DND-41 (cell line): ENCODE data around the gene SDCBP2.

Source experiments
- ATAC-seq: fragments of 200-7000 bp; cut with Tn5 transposase; 3 replicates; pipeline ENCODE4 v1.9.1; 2021; ENCODE audit warnings: low read depth; ENCODE audit not compliant: insufficient read depth
- DNase-seq: peaks from one replicate; pipeline ENCODE4 v3.0.0-alpha.2; 2020
- H2AFZ ChIP-seq: 2 replicates; pipeline ENCODE4 v1.6.0; 2012; ENCODE audit warnings: low read depth, low read length
- H3K27ac ChIP-seq: 2 replicates; pipeline ENCODE4 v1.5.1; 2012; ENCODE audit warnings: low read length, inconsistent platforms
- H3K27me3 ChIP-seq: fragments of 200-600 bp; sonication (generic); 2 replicates; pipeline ENCODE4 v1.6.0; 2012; ENCODE audit warnings: low read length, mild to moderate bottlenecking, inconsistent platforms; ENCODE audit not compliant: insufficient read depth, poor library complexity
- H3K36me3 ChIP-seq: 2 replicates; pipeline ENCODE4 v1.5.1; 2012; ENCODE audit warnings: low read length, inconsistent platforms; ENCODE audit not compliant: insufficient read depth
- H3K4me1 ChIP-seq: 2 replicates; pipeline ENCODE4 v1.5.1; 2012; ENCODE audit warnings: mild to moderate bottlenecking, low read length; ENCODE audit not compliant: insufficient read depth
- H3K4me2 ChIP-seq: 2 replicates; pipeline ENCODE4 v1.6.0; 2012; ENCODE audit warnings: mild to moderate bottlenecking, moderate library complexity, low read length, inconsistent platforms; ENCODE audit not compliant: insufficient read depth
- H3K4me3 ChIP-seq, 2 experiments: fragments of 200-600 bp in 1 of 2; shearing (Covaris generic) in 1 of 2; 2 replicates each; pipeline ENCODE4 v1.5.1; 2012 to 2016; ENCODE audit warnings: inconsistent platforms in 2 of 2, low read length in 2 of 2, mild to moderate bottlenecking in 2 of 2, low read depth in 1 of 2, moderate library complexity in 1 of 2
- H3K79me2 ChIP-seq: 2 replicates; pipeline ENCODE4 v1.6.0; 2012; ENCODE audit warnings: low read length, inconsistent platforms; ENCODE audit not compliant: insufficient read depth
- H3K9ac ChIP-seq: 2 replicates; pipeline ENCODE4 v1.6.0; 2012; ENCODE audit warnings: low read depth, mild to moderate bottlenecking, inconsistent platforms, low read length, moderate library complexity
- H3K9me3 ChIP-seq: 2 replicates; pipeline ENCODE4 v1.5.1; 2012; ENCODE audit warnings: low read length, moderate library complexity, mild to moderate bottlenecking, inconsistent platforms; ENCODE audit not compliant: insufficient read depth, severe bottlenecking
- H4K20me1 ChIP-seq: 2 replicates; pipeline ENCODE4 v1.6.0; 2012; ENCODE audit warnings: low read length; ENCODE audit not compliant: insufficient read depth
- EZH2 ChIP-seq: IDR thresholded peaks from 3 replicates; pipeline ENCODE4 v1.6.1; 2012; ENCODE audit warnings: borderline replicate concordance, low read depth, mild to moderate bottlenecking, moderate library complexity, low read length, inconsistent platforms; ENCODE audit not compliant: severe bottlenecking
- TF ChIP-seq, protein P1 (sequence below): IDR thresholded peaks from 2 replicates; pipeline ENCODE4 v1.5.1; 2012; ENCODE audit warnings: borderline replicate concordance, low read length, moderate library complexity, mild to moderate bottlenecking; ENCODE audit not compliant: poor library complexity, severe bottlenecking; ENCODE audit errors: extremely low read depth

Gene SDCBP2

DNA sequence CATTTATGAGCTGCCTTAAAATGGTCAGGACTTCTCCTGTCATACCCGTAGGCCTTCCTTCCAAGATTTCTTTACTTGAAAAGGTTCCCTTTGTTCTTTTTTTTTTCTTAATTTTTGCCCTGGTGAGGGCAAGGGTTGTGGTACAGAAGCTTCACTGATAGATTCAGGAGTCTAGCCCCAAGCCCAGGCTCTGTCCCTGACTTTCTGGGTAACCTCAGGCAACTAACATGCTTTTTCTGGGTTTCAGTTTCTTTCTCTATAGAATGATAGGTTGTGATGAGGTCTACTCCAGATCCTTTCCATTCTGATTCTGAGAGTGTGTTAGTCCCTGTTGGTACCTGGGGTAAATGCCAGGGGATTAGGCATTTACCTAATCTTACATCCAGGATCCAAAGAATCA is 41.6 kb downstream of the SDCBP2 start:
- DNase-seq (no peak), ATAC-seq (peak; percentile 34; the same call in 1 of the 3 replicates)
- H3K4me1 ChIP-seq: peaks cover 9% of the 10 kb centered on the region; the same call in 1 of the 2 replicates
- H3K27me3 ChIP-seq: peaks cover 30% of the 10 kb centered on the region
- H4K20me1 ChIP-seq: no peaks in the 10 kb centered on the region; the same call in 1 of the 2 replicates
- H3K4me2 ChIP-seq: no peak overlapping the region
- H3K36me3 ChIP-seq: no peaks in the 10 kb centered on the region
- TF ChIP-seq, protein P1, sequence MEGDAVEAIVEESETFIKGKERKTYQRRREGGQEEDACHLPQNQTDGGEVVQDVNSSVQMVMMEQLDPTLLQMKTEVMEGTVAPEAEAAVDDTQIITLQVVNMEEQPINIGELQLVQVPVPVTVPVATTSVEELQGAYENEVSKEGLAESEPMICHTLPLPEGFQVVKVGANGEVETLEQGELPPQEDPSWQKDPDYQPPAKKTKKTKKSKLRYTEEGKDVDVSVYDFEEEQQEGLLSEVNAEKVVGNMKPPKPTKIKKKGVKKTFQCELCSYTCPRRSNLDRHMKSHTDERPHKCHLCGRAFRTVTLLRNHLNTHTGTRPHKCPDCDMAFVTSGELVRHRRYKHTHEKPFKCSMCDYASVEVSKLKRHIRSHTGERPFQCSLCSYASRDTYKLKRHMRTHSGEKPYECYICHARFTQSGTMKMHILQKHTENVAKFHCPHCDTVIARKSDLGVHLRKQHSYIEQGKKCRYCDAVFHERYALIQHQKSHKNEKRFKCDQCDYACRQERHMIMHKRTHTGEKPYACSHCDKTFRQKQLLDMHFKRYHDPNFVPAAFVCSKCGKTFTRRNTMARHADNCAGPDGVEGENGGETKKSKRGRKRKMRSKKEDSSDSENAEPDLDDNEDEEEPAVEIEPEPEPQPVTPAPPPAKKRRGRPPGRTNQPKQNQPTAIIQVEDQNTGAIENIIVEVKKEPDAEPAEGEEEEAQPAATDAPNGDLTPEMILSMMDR: no peak
- no peak for TF ChIP-seq EZH2
- H3K9ac ChIP-seq: no peak overlapping the region
- H3K4me3 ChIP-seq: no peak overlapping the region
- no peaks in the 10 kb centered on the region for H3K79me2 ChIP-seq
- no peaks in the 10 kb centered on the region for H3K9me3 ChIP-seq
- no peak overlapping the region for H3K27ac ChIP-seq
- no peak overlapping the region for H2AFZ ChIP-seq

GRCh38 chr20:1286267-1287024 is 42.5 kb downstream of the SDCBP2 start:
- no peaks in the 10 kb centered on the region; the same call in 1 of the 2 replicates for H4K20me1 ChIP-seq
- no peak overlapping the region for H2AFZ ChIP-seq
- H3K4me1 ChIP-seq: peaks cover 9% of the 10 kb centered on the region; the same call in 1 of the 2 replicates
- H3K4me3 ChIP-seq: no peak overlapping the region
- no peak for TF ChIP-seq EZH2
- TF ChIP-seq, protein P1: no peak
- H3K36me3 ChIP-seq: no peaks in the 10 kb centered on the region
- peaks cover 30% of the 10 kb centered on the region for H3K27me3 ChIP-seq
- no peak overlapping the region for H3K4me2 ChIP-seq
- no peaks in the 10 kb centered on the region for H3K9me3 ChIP-seq
- H3K79me2 ChIP-seq: no peaks in the 10 kb centered on the region
- peak; percentile 78 for ATAC-seq
- H3K9ac ChIP-seq: no peak overlapping the region
- H3K27ac ChIP-seq: no peak overlapping the region
- DNase-seq: peak; percentile 55

DNA sequence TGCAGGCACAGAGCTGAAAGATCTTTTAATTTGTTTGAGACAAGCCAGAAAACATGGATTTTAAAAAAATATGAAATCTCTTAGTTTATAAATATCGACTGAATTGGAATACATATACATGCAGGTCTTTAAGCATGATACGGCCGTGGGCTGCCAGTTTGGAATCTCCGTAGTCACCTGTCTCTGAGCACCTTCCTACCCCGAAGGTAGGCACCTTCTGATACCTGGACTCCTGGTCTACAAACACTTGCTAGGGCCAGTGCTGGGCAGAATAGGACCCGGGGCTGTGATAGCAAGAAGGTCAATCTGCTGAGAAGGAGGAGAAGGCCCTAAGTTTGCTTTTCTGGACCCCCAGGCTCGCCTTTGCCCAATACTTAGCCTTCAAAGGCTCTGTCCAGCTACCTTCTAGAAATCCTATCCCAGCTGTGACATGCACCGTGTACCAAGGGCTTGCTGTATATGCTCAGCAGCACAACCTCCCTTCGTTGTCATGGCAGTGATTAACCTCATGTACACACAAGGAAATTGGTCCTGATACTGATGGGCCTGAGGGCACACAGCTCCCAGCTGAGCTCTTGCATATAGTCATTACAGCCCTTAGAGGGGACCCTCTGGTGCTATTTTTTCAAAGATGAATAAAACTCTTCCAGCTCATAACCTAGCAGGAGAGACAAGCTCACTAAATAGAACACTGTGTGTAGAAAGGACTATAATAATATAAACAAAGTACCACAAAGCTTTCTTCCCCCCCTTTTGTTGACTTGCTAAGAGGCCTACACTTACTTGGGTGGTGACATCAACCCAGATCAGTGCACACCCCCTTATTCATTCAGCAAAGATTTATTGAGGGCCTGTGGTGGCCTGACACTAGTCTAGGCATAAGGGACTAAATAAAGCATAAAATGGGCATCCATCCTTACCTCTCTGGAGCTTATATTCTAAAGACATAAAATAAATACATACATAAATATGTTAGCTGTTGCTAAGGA is 45.1 kb downstream of the SDCBP2 start:
- Histone ChIP-seq H3K4me3 (no peak overlapping the region), H3K36me3 (no peaks in the 10 kb centered on the region), H4K20me1 (peaks cover 2% of the 10 kb centered on the region; the same call in 1 of the 2 replicates), H3K4me2 (no peak overlapping the region), H3K27ac (no peak overlapping the region), H3K79me2 (no peaks in the 10 kb centered on the region), H3K4me1 (peaks cover 9% of the 10 kb centered on the region; the same call in 1 of the 2 replicates), H3K9ac (no peak overlapping the region), H3K27me3 (peaks cover 37% of the 10 kb centered on the region), H2AFZ (no peak overlapping the region), H3K9me3 (no peaks in the 10 kb centered on the region)
- no peak for DNase-seq
- ATAC-seq: no peak
- no peak for TF ChIP-seq EZH2
- TF ChIP-seq, protein P1: no peak
